ENCODE measurements around the gene SUPT7L. TPM values are rescaled to one million over a fixed set of nuclear protein-coding genes. Genes with fewer than 3 reads are reported as not detected.

SUPT7L gene
- total RNA-seq, 1 donor from 2014 or later, result 30.5 TPM

DNA sequence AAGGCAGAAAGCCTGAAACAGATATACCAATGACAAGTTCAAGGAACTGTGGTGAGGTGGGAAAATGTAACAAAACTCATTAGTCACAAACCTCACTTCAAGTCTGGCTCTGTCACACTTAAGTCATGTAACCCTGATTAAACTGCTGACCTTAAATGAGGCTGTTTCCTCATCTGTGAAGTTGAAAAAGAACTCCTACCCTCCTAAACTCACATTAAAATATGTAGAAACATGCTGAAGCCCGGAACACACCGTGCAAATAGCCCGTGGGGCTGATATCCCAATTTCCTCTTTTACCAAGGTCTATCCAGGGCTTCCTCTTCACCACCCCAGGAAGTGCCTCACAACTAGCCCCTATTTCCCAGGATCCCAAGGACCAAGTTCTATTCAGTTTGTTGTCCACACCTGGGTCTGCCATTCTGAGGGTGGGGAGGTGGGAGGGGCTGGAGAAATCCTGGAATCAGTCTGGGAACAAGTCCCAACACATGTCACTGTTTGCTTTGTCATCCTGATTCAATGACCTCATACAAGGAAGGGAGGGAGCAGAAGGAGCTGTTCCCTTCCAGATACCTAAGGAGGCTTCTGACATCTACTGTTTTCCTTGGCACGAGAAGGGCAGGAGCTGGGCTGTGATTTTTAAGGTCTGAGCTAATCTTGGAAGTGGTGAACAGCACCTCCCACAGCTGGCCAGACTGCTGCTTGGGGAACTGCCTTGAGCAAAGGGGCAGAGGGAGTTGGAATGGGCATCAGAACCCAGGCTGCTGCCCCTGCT lies 42.6 kb upstream of the SUPT7L start:
- no peaks in the 10 kb centered on the region for H3K36me3 ChIP-seq

DNA sequence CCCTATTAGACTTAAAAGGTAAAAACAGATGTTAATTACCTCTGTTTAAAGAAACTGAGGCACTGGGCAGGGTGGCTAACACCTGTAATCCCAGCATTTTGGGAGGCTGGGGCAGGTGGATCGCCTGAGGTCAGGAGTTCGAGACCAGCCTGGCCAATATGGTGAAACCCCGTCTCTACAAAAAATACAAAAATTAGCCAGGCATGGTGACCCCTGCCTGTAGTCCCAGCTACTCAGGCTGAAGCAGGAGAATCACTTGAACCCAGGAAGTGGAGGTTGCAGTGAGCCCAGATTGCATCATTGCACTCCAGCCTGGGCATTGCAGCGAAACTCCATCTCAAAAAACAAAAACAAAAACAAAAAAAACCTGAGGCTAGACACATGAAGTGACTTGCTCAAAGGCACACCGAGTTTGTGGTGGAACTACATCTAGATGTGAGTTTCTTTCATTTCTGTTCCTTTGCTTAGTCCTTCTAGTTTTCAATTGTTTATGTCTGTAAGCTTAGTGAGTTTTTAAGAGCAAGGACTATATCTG lies 41.0 kb upstream of the SUPT7L start:
- TF ChIP-seq, protein P1, sequence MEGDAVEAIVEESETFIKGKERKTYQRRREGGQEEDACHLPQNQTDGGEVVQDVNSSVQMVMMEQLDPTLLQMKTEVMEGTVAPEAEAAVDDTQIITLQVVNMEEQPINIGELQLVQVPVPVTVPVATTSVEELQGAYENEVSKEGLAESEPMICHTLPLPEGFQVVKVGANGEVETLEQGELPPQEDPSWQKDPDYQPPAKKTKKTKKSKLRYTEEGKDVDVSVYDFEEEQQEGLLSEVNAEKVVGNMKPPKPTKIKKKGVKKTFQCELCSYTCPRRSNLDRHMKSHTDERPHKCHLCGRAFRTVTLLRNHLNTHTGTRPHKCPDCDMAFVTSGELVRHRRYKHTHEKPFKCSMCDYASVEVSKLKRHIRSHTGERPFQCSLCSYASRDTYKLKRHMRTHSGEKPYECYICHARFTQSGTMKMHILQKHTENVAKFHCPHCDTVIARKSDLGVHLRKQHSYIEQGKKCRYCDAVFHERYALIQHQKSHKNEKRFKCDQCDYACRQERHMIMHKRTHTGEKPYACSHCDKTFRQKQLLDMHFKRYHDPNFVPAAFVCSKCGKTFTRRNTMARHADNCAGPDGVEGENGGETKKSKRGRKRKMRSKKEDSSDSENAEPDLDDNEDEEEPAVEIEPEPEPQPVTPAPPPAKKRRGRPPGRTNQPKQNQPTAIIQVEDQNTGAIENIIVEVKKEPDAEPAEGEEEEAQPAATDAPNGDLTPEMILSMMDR (IDR thresholded peaks at IDR 0.05), result no peak
- intact Hi-C loops (cut with DNase I), result no loop called here
- H3K27me3 ChIP-seq, result no peaks in the 10 kb centered on the region
- no peak overlapping the region for H3K4me3 ChIP-seq
- no peaks in the 10 kb centered on the region for H3K9me3 ChIP-seq
- no peak for DNase-seq
- H3K36me3 ChIP-seq, result no peaks in the 10 kb centered on the region
- peaks cover 35% of the 10 kb centered on the region for H3K4me1 ChIP-seq
- no peak overlapping the region for H3K27ac ChIP-seq
- ATAC-seq, result no peak

More for the DNA sequence above, 42.6 kb upstream of the SUPT7L start:
- no peaks in the 10 kb centered on the region for H3K9me3 ChIP-seq
- peak; percentile 86 for ATAC-seq
- no peak overlapping the region for H3K4me3 ChIP-seq
- peak overlapping the region; percentile 78 for H3K27ac ChIP-seq
- intact Hi-C loops (cut with DNase I), result no loop called here
- no peak for DNase-seq
- TF ChIP-seq, protein P1 (IDR thresholded peaks at IDR 0.05), result no peak
- H3K4me1 ChIP-seq, result peaks cover 35% of the 10 kb centered on the region
- no peaks in the 10 kb centered on the region for H3K27me3 ChIP-seq

DNA sequence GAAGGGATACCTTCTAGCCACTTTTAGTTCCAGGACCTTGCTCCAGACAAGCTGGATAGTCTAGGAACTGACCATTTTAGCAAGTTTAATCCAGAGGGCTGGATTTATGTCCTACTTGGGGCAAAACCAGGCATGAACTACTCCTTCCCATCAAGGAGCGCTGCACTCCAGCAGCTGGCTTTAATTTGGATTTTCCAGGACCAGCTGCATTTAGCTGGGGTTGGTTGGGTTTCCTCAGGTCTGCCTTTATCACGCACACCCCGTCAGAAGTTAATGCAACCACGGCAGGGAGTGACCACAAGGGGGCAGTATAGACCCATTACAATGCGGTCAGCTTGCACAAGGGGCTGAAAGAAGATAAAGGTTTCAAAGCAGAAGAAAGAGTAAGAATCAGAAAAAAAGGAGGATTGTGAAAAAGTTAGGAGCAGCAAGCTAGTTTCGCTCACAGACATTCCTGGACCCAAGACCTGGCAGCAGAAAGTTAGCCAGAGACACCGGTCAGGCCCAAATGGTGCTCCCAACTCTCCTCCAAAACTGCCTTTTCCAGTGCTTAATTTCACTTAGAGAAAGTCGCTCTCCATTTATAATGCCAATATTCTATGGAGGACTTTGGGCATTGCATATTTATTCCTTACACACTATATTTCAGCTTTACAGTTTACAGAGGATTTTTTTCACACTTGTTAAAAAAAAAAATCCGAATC lies 40.4 kb upstream of the SUPT7L start:
- Histone ChIP-seq H3K27me3 (no peaks in the 10 kb centered on the region), H3K4me1 (peaks cover 35% of the 10 kb centered on the region), H3K4me3 (no peak overlapping the region), H3K36me3 (no peaks in the 10 kb centered on the region), H3K9me3 (no peaks in the 10 kb centered on the region), H3K27ac (no peak overlapping the region)
- DNase-seq (peak; percentile 79), ATAC-seq (peak; percentile 78)
- TF ChIP-seq, protein P1 (IDR thresholded peaks at IDR 0.05), result peak; percentile 96
- intact Hi-C loops (cut with DNase I), result no loop called here

DNA sequence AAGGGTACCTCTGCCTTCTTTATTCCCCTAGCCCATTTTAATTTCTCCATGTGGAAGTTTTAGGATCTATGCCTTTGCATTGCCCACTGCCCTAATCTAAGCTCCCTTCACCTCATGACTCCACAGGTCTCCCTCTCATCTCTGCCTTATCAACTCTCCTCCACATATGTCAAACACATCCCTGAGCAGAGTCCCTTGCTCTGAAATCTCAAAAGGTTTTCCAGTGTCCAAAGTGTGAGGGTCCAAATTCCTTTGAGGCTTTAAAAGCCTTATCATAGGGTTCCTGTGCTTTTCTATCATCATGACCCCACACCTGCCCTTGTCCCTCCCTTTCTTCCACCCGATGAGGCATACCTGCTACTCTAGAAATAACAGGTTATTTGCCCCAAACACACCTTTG lies 38.9 kb upstream of the SUPT7L start:
- Histone ChIP-seq H3K27ac (no peak overlapping the region), H3K4me1 (peaks cover 35% of the 10 kb centered on the region), H3K9me3 (no peaks in the 10 kb centered on the region), H3K4me3 (no peak overlapping the region), H3K27me3 (no peaks in the 10 kb centered on the region), H3K36me3 (no peaks in the 10 kb centered on the region)
- DNase-seq, result no peak
- intact Hi-C loops (cut with DNase I), result no loop called here
- no peak for ATAC-seq
- TF ChIP-seq, protein P1 (IDR thresholded peaks at IDR 0.05), result no peak

DNA sequence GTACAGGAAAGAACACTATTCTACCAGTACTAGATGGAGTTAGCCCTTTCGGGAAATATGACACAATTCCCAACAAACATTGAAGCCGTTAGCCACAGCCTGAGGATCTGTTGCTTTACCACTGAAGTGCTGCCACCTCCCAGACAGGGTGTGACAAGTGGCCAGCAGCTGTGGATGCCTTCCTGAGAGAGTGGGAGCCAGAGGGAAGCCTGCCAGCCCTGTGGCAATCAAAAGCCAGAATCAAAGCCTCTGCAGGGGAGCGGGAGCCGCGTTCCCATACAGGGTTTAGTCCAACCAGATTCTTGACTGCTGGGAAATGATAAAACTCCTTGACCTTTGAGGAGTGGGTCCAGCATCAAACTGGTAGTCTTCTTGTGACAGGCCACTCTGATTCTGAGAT lies 38.3 kb upstream of the SUPT7L start:
- intact Hi-C loops (cut with DNase I), result no loop called here
- Histone ChIP-seq H3K36me3 (peaks cover 1% of the 10 kb centered on the region), H3K27ac (no peak overlapping the region), H3K9me3 (no peaks in the 10 kb centered on the region), H3K4me3 (no peak overlapping the region), H3K27me3 (no peaks in the 10 kb centered on the region), H3K4me1 (peaks cover 31% of the 10 kb centered on the region)
- ATAC-seq, result peak; percentile 75
- TF ChIP-seq, protein P1 (IDR thresholded peaks at IDR 0.05), result no peak
- DNase-seq, result peak; percentile 91
